Measurements from ENCODE around the gene LTBP2.

DNA sequence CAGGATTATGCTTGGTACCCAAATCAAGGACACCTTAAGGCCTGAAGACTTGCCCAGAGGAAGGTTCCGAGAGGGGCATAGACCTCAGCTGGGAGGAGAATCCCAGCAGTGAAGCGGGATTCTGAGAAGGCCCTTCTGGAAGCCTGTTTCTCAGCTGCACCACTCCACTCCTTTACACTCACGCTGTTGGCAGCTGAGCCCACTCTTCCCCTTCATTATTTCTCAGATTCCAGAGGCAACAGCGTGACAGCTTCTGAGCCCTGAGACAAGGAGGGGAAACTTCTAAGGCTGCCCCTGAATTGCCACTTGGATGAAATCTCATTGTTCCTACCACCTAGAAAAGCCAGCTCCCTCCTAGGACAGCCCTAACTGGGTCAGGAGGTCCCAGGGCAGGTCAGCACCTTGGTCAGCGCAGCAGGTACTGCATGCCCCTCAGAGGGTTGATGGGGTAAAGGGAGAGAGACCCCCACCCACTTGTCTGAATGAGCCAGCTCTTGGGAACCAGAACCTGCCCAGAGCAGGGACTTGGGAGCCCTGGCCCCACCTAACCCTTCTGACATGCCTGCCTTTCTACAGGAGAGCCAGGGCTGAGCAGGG is 64.6 kb downstream of the LTBP2 start:
- TF ChIP-seq TCF7L2 (IDR thresholded peaks at IDR 0.05; ENCODE audit: borderline replicate concordance, extremely low read depth, insufficient read depth, insufficient read length) (no peak), POLR2A (IDR thresholded peaks at IDR 0.05; ENCODE audit: borderline replicate concordance, extremely low read depth, insufficient read depth, insufficient read length) (no peak), POLR2AphosphoS5 (IDR thresholded peaks at IDR 0.05; ENCODE audit: low read depth, low read length) (no peak), EZH2 (IDR thresholded peaks at IDR 0.05) (no peak), RAD21 (IDR thresholded peaks at IDR 0.05; ENCODE audit: low read depth) (no peak), YY1 (IDR thresholded peaks at IDR 0.05; ENCODE audit: extremely low read depth, insufficient replicate concordance, low read depth, low read length) (no peak), JUND (IDR thresholded peaks at IDR 0.05) (no peak), SRF (IDR thresholded peaks at IDR 0.05; ENCODE audit: low read depth) (no peak), ZFX (IDR thresholded peaks at IDR 0.05) (no peak), ZNF274 (IDR thresholded peaks at IDR 0.05; ENCODE audit: low read depth, low read length) (no peak)
- TF ChIP-seq, protein P1, sequence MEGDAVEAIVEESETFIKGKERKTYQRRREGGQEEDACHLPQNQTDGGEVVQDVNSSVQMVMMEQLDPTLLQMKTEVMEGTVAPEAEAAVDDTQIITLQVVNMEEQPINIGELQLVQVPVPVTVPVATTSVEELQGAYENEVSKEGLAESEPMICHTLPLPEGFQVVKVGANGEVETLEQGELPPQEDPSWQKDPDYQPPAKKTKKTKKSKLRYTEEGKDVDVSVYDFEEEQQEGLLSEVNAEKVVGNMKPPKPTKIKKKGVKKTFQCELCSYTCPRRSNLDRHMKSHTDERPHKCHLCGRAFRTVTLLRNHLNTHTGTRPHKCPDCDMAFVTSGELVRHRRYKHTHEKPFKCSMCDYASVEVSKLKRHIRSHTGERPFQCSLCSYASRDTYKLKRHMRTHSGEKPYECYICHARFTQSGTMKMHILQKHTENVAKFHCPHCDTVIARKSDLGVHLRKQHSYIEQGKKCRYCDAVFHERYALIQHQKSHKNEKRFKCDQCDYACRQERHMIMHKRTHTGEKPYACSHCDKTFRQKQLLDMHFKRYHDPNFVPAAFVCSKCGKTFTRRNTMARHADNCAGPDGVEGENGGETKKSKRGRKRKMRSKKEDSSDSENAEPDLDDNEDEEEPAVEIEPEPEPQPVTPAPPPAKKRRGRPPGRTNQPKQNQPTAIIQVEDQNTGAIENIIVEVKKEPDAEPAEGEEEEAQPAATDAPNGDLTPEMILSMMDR (IDR thresholded peaks at IDR 0.05 in 2 of 3, conservative IDR thresholded peaks at IDR 0.05 in 1 of 3; ENCODE audit: borderline replicate concordance in 1 of 3, insufficient read depth in 1 of 3, low read depth in 2 of 3, low read length in 2 of 3), result no peak
- TF ChIP-seq, protein P2, sequence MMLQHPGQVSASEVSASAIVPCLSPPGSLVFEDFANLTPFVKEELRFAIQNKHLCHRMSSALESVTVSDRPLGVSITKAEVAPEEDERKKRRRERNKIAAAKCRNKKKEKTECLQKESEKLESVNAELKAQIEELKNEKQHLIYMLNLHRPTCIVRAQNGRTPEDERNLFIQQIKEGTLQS (IDR thresholded peaks at IDR 0.05), result no peak
